T1000 (cell line): Measurements from ENCODE around the gene AUTS2.
A peak's percentile ranks its signal among the peaks of the same experiment; 100 is the strongest.

Source experiments
- DNase-seq: peaks from one replicate; lab custom pipeline; 2025; ENCODE audit warnings: mixed read lengths; lab: John Stamatoyannopoulos, UW

The AUTS2 gene

GRCh38 chr7:70035955-70036354 is 437.7 kb downstream of the AUTS2 start:
- DNase-seq, result no peak

- DNase-seq, result no peak
Observed at GRCh38 chr7:70036695-70037094, 438.4 kb downstream of the AUTS2 start.

- DNase-seq, result no peak
Observed at GRCh38 chr7:70037171-70037933, 439.1 kb downstream of the AUTS2 start.

DNA sequence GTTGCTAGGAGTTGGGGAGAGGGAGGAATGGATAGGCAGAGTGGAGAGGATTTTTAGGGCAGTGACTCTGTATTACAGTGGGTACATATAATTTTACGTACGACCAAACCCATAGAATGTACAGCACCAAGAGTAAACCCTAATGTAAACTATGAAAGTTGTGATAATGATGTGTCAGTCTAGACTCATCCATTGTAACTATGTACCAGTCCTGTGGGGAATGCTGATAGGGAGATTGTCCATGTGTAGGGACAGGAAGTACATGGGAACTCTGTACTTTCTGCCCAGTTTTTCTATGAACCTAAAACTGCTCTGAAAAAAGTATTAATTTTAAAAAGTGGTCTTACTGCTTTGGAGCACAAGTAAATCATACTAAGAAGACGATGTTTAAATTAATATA is 441.8 kb downstream of the AUTS2 start:
- DNase-seq, result no peak

- DNase-seq, result no peak
Observed at GRCh38 chr7:70040970-70041766, 442.9 kb downstream of the AUTS2 start.

DNA sequence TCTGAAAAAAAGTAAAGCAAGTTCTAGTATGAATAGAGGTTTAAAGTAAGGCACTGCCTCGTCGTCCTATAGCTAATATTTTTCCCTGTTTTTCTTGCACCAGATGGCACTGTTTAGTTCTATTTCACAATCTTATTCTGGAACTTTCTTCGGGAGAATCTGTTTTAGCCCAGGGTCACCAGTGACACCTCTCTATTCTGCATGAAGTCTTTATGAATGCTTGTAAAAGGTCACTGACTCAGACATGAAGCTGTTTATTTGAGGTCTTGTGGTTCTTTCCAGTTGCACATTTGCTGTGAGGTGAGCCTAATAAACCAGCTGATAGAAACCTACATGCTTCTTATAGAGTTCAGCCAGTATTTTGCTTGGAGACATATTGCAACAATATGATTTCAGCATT is 444.3 kb downstream of the AUTS2 start:
- peak; percentile 22 for DNase-seq

DNA sequence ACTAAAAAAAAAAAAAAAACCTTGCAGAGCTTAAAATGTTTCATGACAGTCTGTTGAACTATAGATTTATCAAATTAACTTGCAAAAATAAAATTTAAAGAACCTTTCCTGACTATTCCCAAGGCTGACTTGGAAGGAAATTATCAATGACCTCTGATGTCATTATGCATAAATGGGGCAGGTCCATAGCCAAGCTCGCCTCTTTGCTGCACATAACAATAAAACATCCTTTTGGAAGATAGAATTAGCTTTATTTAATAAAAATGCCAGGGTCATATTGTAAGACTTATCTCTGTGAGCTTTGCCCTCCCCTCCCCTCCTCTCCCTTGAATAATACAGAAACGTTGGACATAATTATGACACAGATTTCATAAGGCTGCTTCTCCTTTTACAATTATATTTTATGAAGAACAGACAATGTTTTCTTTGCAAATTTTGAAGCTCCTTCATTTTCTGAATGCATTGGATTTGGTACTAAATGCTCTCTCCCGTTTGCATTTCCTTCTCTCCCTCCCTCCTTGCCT is 444.8 kb downstream of the AUTS2 start:
- DNase-seq, result no peak

DNA sequence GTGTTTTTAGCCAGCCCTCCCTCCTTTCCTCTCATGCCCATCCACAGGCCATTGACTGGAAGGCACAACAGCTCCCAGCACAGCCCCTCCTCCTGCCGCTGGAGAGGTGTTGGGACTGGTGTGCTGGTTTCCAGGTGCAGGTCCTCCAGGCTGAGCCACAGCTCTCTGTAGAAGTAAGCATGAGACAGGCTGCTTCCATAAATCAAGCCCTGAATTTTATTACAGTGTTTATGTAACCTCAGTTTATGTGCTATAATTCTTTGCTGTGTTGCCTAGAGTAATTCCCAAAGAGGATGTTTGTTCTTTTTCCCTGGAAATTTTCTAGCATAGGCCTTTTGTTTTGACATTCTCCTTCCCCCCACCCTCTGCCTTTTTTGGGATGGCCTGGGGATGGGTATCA is 445.8 kb downstream of the AUTS2 start:
- no peak for DNase-seq

- no peak for DNase-seq
Observed at GRCh38 chr7:70044525-70044924, 446.2 kb downstream of the AUTS2 start.

DNA sequence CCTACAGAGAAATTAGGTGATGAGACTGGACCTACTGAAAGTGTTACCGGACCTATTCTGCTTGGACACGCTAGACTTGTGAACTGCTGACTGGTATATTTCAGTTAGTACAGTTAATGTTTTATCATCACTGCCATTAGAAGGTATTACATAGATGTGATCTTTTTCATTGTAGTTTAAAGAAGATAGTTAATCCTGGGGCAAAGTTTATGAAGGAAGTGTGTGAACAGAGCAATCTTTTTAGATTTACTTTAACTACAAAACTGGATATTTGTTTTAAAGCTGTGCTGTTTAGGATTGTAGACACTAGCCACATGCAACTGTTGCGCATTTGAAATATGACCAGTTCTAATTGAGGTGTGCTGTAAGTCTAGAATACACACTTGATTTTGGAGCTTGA is 446.7 kb downstream of the AUTS2 start:
- DNase-seq, result no peak

- DNase-seq, result no peak
Observed at GRCh38 chr7:70047384-70047783, 449.1 kb downstream of the AUTS2 start.

- DNase-seq, result no peak
Observed at GRCh38 chr7:70047891-70048448, 449.7 kb downstream of the AUTS2 start.

GRCh38 chr7:70051726-70052125 is 453.5 kb downstream of the AUTS2 start:
- DNase-seq, result no peak

GRCh38 chr7:70052691-70053090 is 454.4 kb downstream of the AUTS2 start:
- no peak for DNase-seq

DNA sequence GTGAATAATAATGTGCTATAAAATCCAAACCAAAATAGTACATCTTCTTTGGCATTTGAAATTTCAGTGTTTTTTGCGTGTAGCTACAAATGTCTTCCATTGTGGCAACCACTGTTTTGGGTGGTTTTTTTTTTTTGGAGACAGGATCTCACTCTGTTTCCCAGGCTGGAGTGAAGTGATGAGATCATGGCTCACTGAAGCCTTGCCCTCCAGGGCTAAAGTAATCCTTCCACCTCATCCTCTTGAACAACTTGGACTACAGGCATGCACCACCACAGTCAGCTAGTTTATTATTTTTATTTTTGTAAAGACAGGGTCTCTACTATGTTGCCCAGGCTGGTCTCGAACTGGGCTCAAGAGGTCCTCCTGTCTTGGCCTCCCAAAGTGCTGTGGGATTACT is 455.1 kb downstream of the AUTS2 start:
- DNase-seq, result no peak

DNA sequence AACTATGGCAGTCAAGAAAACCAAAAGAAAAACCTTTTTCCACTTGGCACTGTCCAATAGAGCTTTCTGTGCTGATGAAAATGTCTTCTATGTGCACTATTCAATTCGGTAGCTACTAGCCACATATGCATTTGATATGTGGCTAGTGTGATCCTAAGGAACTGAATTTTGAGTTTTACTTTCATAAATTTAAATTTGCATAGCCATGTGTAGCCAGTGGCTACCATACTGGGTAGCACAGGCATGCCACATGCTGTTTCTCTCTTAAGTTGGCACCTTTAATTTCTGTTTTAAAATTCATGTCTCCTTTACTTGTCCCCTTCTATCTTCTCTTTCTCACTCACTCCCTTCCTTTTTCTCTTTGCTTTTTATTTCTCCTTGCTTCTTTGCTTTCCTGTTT is 455.7 kb downstream of the AUTS2 start:
- DNase-seq, result no peak

- no peak for DNase-seq
Observed at GRCh38 chr7:70056363-70056762, 458.1 kb downstream of the AUTS2 start.

- no peak for DNase-seq
Observed at GRCh38 chr7:70060298-70061068, 462.2 kb downstream of the AUTS2 start.

DNA sequence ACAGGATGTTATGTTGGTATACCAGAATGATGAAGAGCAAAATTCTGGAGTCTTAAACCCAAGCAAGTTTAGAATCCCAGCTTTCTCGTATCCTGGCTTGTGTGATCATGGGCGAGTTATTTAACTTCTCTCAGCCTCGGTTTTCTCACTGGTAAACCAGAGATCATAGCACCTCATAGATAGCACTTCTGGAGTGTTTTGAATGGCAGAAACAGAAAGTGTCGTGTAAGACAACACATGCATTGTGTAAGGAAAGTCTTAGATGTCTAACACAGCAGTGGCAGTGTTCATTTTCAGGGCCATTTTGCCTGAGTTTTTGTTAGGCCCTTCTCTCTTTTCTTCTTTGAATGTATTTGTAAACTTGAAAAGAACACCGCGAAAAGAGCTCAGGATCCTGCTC is 465.1 kb downstream of the AUTS2 start:
- DNase-seq, result no peak

- DNase-seq, result no peak
Observed at GRCh38 chr7:70063927-70064326, 465.7 kb downstream of the AUTS2 start.

- no peak for DNase-seq
Observed at GRCh38 chr7:70066844-70067243, 468.6 kb downstream of the AUTS2 start.

GRCh38 chr7:70068531-70068930 is 470.3 kb downstream of the AUTS2 start:
- no peak for DNase-seq
